Sigmoid colon (tissue), 4 donors: ENCODE results near the gene ZNF77.

ENCODE experiments used
- EP300 ChIP-seq, 4 donors: sonication (generic); formaldehyde crosslinking; IDR thresholded peaks; one replicate each; pipeline ENCODE4 v1.6.1; 2017; ENCODE audit warnings: antibody characterized with exemption in 4 of 4
- POLR2A ChIP-seq, 2 donors: fragments of 450-650 bp; IDR thresholded peaks; one replicate each; pipeline ENCODE4 v1.6.1; 2016; ENCODE audit warnings: antibody characterized with exemption in 2 of 2, mild to moderate bottlenecking in 2 of 2, moderate library complexity in 2 of 2
- POLR2AphosphoS5 ChIP-seq, 4 donors: sonication (generic); formaldehyde crosslinking; IDR thresholded peaks; one replicate each; pipeline ENCODE4 v1.6.1; 2017; ENCODE audit warnings: antibody characterized with exemption in 4 of 4
- TF ChIP-seq, protein P1 (sequence below), 4 experiments: fragments of 450-650 bp in 3 of 4; fragments of 200-600 bp in 1 of 4; IDR thresholded peaks; one replicate each; pipeline ENCODE4 v1.5.1; 2016 to 2019; ENCODE audit warnings: antibody characterized with exemption in 4 of 4, mild to moderate bottlenecking in 3 of 4, moderate library complexity in 2 of 4

- TF ChIP-seq, protein P1, sequence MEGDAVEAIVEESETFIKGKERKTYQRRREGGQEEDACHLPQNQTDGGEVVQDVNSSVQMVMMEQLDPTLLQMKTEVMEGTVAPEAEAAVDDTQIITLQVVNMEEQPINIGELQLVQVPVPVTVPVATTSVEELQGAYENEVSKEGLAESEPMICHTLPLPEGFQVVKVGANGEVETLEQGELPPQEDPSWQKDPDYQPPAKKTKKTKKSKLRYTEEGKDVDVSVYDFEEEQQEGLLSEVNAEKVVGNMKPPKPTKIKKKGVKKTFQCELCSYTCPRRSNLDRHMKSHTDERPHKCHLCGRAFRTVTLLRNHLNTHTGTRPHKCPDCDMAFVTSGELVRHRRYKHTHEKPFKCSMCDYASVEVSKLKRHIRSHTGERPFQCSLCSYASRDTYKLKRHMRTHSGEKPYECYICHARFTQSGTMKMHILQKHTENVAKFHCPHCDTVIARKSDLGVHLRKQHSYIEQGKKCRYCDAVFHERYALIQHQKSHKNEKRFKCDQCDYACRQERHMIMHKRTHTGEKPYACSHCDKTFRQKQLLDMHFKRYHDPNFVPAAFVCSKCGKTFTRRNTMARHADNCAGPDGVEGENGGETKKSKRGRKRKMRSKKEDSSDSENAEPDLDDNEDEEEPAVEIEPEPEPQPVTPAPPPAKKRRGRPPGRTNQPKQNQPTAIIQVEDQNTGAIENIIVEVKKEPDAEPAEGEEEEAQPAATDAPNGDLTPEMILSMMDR (IDR thresholded peaks at IDR 0.05) = no peak
- TF ChIP-seq EP300 (IDR thresholded peaks at IDR 0.05) (no peak), POLR2A (IDR thresholded peaks at IDR 0.05) (no peak), POLR2AphosphoS5 (IDR thresholded peaks at IDR 0.05) (no peak)
Observed at GRCh38 chr19:2902590-2903218, 42.1 kb downstream of the ZNF77 start.
